SK-N-SH treated with all-trans-retinoic acid at 6 μM for 48 hours (cell line): ENCODE results near the gene CAD.

ENCODE experiments used
- ARNTL ChIP-seq: fragments of 450-650 bp; formaldehyde crosslinking; IDR thresholded peaks from 2 replicates; pipeline ENCODE4 v1.5.0; 2020; ENCODE audit warnings: low read depth, mild to moderate bottlenecking, moderate library complexity, borderline replicate concordance
- CSDC2 ChIP-seq: fragments of 250-450 bp; sonication (Bioruptor Pico); IDR thresholded peaks from 2 replicates; pipeline ENCODE4 v1.5.0; 2020; ENCODE audit warnings: mild to moderate bottlenecking, moderate library complexity
- OSR1 ChIP-seq: fragments of 250-450 bp; sonication (Bioruptor Pico); IDR thresholded peaks from 2 replicates; pipeline ENCODE4 v1.8.0; 2022; ENCODE audit warnings: moderate library complexity, mild to moderate bottlenecking, inconsistent platforms
- ZFP3 ChIP-seq: fragments of 250-450 bp; sonication (Bioruptor Pico); IDR thresholded peaks from 2 replicates; pipeline ENCODE4 v1.5.0; 2020; ENCODE audit warnings: mild to moderate bottlenecking, moderate library complexity
- ZFP30 ChIP-seq: fragments of 450-650 bp; formaldehyde crosslinking; IDR thresholded peaks from 2 replicates; pipeline ENCODE4 v1.5.0; 2022; ENCODE audit warnings: mild to moderate bottlenecking, moderate library complexity
- ZNF70 ChIP-seq: fragments of 450-650 bp; formaldehyde crosslinking; IDR thresholded peaks from 2 replicates; pipeline ENCODE4 v1.5.0; 2020; ENCODE audit warnings: mild to moderate bottlenecking, moderate library complexity
- TF ChIP-seq, protein P1 (sequence below): fragments of 250-450 bp; sonication (Bioruptor Pico); IDR thresholded peaks from 2 replicates; pipeline ENCODE4 v1.8.0; 2020; ENCODE audit warnings: mild to moderate bottlenecking, moderate library complexity, borderline replicate concordance
- TF ChIP-seq, protein P2 (sequence below): fragments of 250-450 bp; sonication (Bioruptor Pico); IDR thresholded peaks from 2 replicates; pipeline ENCODE4 v1.5.1; 2021; ENCODE audit warnings: mild to moderate bottlenecking, moderate library complexity

DNA sequence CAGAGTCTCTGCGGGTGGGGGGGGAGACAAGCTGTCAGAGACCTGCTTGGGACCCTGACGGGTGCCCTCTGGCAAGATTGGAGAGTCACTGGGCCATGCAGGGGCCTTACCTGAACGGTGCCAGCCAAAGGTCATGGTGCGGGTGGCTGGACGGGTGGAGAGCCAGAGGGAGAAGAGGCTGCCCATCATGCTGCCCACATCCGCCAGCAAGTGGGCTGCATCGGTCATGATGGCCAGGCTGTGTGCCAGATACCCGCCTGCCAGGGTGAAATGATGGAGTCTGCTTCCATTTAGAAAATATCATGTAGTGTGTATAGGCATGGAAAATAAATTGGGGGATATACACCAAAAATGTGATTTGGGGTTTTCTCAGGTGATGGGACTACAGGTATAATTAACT lies 40.9 kb downstream of the CAD start:
- TF ChIP-seq CSDC2 (CRISPR knock-in tag) (no peak), ZFP30 (CRISPR knock-in tag) (no peak), ZNF70 (CRISPR knock-in tag) (no peak), ARNTL (CRISPR knock-in tag) (no peak), ZFP3 (CRISPR knock-in tag) (no peak), OSR1 (CRISPR knock-in tag) (no peak)
- TF ChIP-seq, protein P1, sequence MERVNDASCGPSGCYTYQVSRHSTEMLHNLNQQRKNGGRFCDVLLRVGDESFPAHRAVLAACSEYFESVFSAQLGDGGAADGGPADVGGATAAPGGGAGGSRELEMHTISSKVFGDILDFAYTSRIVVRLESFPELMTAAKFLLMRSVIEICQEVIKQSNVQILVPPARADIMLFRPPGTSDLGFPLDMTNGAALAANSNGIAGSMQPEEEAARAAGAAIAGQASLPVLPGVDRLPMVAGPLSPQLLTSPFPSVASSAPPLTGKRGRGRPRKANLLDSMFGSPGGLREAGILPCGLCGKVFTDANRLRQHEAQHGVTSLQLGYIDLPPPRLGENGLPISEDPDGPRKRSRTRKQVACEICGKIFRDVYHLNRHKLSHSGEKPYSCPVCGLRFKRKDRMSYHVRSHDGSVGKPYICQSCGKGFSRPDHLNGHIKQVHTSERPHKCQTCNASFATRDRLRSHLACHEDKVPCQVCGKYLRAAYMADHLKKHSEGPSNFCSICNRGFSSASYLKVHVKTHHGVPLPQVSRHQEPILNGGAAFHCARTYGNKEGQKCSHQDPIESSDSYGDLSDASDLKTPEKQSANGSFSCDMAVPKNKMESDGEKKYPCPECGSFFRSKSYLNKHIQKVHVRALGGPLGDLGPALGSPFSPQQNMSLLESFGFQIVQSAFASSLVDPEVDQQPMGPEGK: no peak
- TF ChIP-seq, protein P2, sequence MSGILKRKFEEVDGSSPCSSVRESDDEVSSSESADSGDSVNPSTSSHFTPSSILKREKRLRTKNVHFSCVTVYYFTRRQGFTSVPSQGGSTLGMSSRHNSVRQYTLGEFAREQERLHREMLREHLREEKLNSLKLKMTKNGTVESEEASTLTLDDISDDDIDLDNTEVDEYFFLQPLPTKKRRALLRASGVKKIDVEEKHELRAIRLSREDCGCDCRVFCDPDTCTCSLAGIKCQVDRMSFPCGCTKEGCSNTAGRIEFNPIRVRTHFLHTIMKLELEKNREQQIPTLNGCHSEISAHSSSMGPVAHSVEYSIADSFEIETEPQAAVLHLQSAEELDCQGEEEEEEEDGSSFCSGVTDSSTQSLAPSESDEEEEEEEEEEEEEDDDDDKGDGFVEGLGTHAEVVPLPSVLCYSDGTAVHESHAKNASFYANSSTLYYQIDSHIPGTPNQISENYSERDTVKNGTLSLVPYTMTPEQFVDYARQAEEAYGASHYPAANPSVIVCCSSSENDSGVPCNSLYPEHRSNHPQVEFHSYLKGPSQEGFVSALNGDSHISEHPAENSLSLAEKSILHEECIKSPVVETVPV (CRISPR knock-in tag): no peak
